Central memory CD8-positive, alpha-beta T cell (primary cell): ENCODE results near the gene TNKS1BP1.
A peak's percentile ranks its signal among the peaks of the same experiment; 100 is the strongest.
"Not testable (repeated sequence)": the region's sequence is repeated elsewhere in the genome, so short reads cannot be mapped to it uniquely, and the experiment has no call there.

Experiments used
- ATAC-seq: fragments of 150-1000 bp; cut with Tn5 transposase; replicated peaks from 2 replicates; pipeline ENCODE4 v1.10.0; 2022; ENCODE audit warnings: mild to moderate bottlenecking, moderate FRiP score, moderate number of reproducible peaks; ENCODE audit not compliant: poor library complexity, severe bottlenecking; ENCODE audit errors: extremely low read depth
- DNase-seq, 2 donors: peaks; one replicate each; pipeline ENCODE4 v3.0.0; 2021; ENCODE audit warnings: low spot score in 2 of 2
- H3K27ac Mint-ChIP-seq: one replicate; pipeline ENCODE4 v1.8.0; 2022; ENCODE audit warnings: low read depth, mild to moderate bottlenecking, moderate library complexity, mixed read lengths
- H3K27me3 Mint-ChIP-seq: one replicate; pipeline ENCODE4 v1.8.0; 2022; ENCODE audit warnings: mixed read lengths
- H3K36me3 Mint-ChIP-seq: one replicate; pipeline ENCODE4 v1.8.0; 2022; ENCODE audit warnings: mild to moderate bottlenecking, moderate library complexity, mixed read lengths; ENCODE audit not compliant: insufficient read depth
- H3K4me1 Mint-ChIP-seq: one replicate; pipeline ENCODE4 v1.8.0; 2022; ENCODE audit warnings: mixed read lengths
- H3K4me3 Mint-ChIP-seq: one replicate; pipeline ENCODE4 v1.8.0; 2022; ENCODE audit warnings: mild to moderate bottlenecking, moderate library complexity, mixed read lengths
- H3K9me3 Mint-ChIP-seq: one replicate; pipeline ENCODE4 v1.8.0; 2022; ENCODE audit warnings: mixed read lengths

Gene TNKS1BP1

GRCh38 chr11:57348636-57349313, 24.0 kb upstream of the TNKS1BP1 start:
- H3K27ac Mint-ChIP-seq = no peak overlapping the region
- H3K27me3 Mint-ChIP-seq = no peaks in the 10 kb centered on the region
- H3K36me3 Mint-ChIP-seq = no peaks in the 10 kb centered on the region
- DNase-seq (no peak), ATAC-seq (no peak)
- H3K9me3 Mint-ChIP-seq = no peaks in the 10 kb centered on the region
- H3K4me3 Mint-ChIP-seq = no peak overlapping the region
- H3K4me1 Mint-ChIP-seq = peaks cover 7% of the 10 kb centered on the region

- no peak for ATAC-seq
- no peaks in the 10 kb centered on the region for H3K9me3 Mint-ChIP-seq
- H3K36me3 Mint-ChIP-seq = no peaks in the 10 kb centered on the region
- DNase-seq = no peak
- no peaks in the 10 kb centered on the region for H3K27me3 Mint-ChIP-seq
- no peak overlapping the region for H3K27ac Mint-ChIP-seq
- H3K4me1 Mint-ChIP-seq = peaks cover 7% of the 10 kb centered on the region
- no peak overlapping the region for H3K4me3 Mint-ChIP-seq
Observed at GRCh38 chr11:57348052-57348451, 23.3 kb upstream of the TNKS1BP1 start.

GRCh38 chr11:57347336-57347735, 22.6 kb upstream of the TNKS1BP1 start:
- Mint-ChIP-seq H3K4me3 (no peak overlapping the region), H3K27ac (no peak overlapping the region), H3K27me3 (no peaks in the 10 kb centered on the region), H3K36me3 (no peaks in the 10 kb centered on the region), H3K4me1 (peaks cover 7% of the 10 kb centered on the region), H3K9me3 (no peaks in the 10 kb centered on the region)
- no peak for ATAC-seq
- no peak for DNase-seq

GRCh38 chr11:57345555-57346211, 20.9 kb upstream of the TNKS1BP1 start:
- ATAC-seq = peak; percentile 72
- DNase-seq = peak; percentile 25 to 48
- Mint-ChIP-seq H3K9me3 (no peaks in the 10 kb centered on the region), H3K27ac (no peak overlapping the region), H3K4me3 (no peak overlapping the region), H3K4me1 (peaks cover 7% of the 10 kb centered on the region), H3K36me3 (no peaks in the 10 kb centered on the region), H3K27me3 (no peaks in the 10 kb centered on the region)

- no peaks in the 10 kb centered on the region for H3K36me3 Mint-ChIP-seq
- no peak for DNase-seq
- H3K27ac Mint-ChIP-seq = no peak overlapping the region
- ATAC-seq = no peak
- H3K27me3 Mint-ChIP-seq = no peaks in the 10 kb centered on the region
- no peak overlapping the region for H3K4me3 Mint-ChIP-seq
- H3K4me1 Mint-ChIP-seq = peaks cover 7% of the 10 kb centered on the region
- H3K9me3 Mint-ChIP-seq = no peaks in the 10 kb centered on the region
Observed at GRCh38 chr11:57344826-57345225, 20.1 kb upstream of the TNKS1BP1 start.

- ATAC-seq = no peak
- H3K27ac Mint-ChIP-seq = no peak overlapping the region
- no peak for DNase-seq
- peaks cover 7% of the 10 kb centered on the region for H3K4me1 Mint-ChIP-seq
- H3K36me3 Mint-ChIP-seq = no peaks in the 10 kb centered on the region
- no peaks in the 10 kb centered on the region for H3K9me3 Mint-ChIP-seq
- H3K27me3 Mint-ChIP-seq = no peaks in the 10 kb centered on the region
- no peak overlapping the region for H3K4me3 Mint-ChIP-seq
Observed at GRCh38 chr11:57343825-57344224, 19.1 kb upstream of the TNKS1BP1 start.

GRCh38 chr11:57342702-57343101, 17.9 kb upstream of the TNKS1BP1 start:
- Mint-ChIP-seq H3K4me3 (no peak overlapping the region), H3K9me3 (no peaks in the 10 kb centered on the region), H3K27me3 (no peaks in the 10 kb centered on the region), H3K36me3 (no peaks in the 10 kb centered on the region), H3K27ac (no peak overlapping the region), H3K4me1 (peaks cover 7% of the 10 kb centered on the region)
- DNase-seq (no peak), ATAC-seq (no peak)

GRCh38 chr11:57341250-57341808, 16.6 kb upstream of the TNKS1BP1 start:
- no peak overlapping the region for H3K27ac Mint-ChIP-seq

GRCh38 chr11:57340039-57340615, 15.4 kb upstream of the TNKS1BP1 start:
- Mint-ChIP-seq H3K36me3 (peaks cover 8% of the 10 kb centered on the region), H3K9me3 (no peaks in the 10 kb centered on the region), H3K27me3 (no peaks in the 10 kb centered on the region), H3K4me1 (peaks cover 12% of the 10 kb centered on the region), H3K27ac (no peak overlapping the region), H3K4me3 (no peak overlapping the region)
- no peak for ATAC-seq
- DNase-seq = no peak

More at GRCh38 chr11:57341250-57341808, 16.6 kb upstream of the TNKS1BP1 start:
- peaks cover 10% of the 10 kb centered on the region for H3K4me1 Mint-ChIP-seq
- H3K27me3 Mint-ChIP-seq = no peaks in the 10 kb centered on the region
- H3K9me3 Mint-ChIP-seq = no peaks in the 10 kb centered on the region
- H3K4me3 Mint-ChIP-seq = no peak overlapping the region
- no peak for ATAC-seq
- DNase-seq = no peak
- H3K36me3 Mint-ChIP-seq = peaks cover 3% of the 10 kb centered on the region

GRCh38 chr11:57339328-57339727, 14.6 kb upstream of the TNKS1BP1 start:
- Mint-ChIP-seq H3K4me1 (peaks cover 20% of the 10 kb centered on the region), H3K27ac (no peak overlapping the region), H3K27me3 (no peaks in the 10 kb centered on the region), H3K9me3 (no peaks in the 10 kb centered on the region), H3K36me3 (peaks cover 9% of the 10 kb centered on the region), H3K4me3 (no peak overlapping the region)
- DNase-seq (no peak), ATAC-seq (no peak)

- Mint-ChIP-seq H3K9me3 (no peaks in the 10 kb centered on the region), H3K27ac (peak within 1 kb of the TSS; percentile 56), H3K36me3 (peaks cover 14% of the 10 kb centered on the region), H3K27me3 (no peaks in the 10 kb centered on the region), H3K4me1 (peaks cover 26% of the 10 kb centered on the region), H3K4me3 (no peak within 1 kb of the TSS)
- ATAC-seq = no peak
- no peak for DNase-seq
Observed at GRCh38 chr11:57338142-57338541, 13.4 kb upstream of the TNKS1BP1 start, which contains the start of gene P2RX3. P2RX3 (plus strand) TSS chr11:57338352; CDS start chr11:57338551, 199 bp downstream.

- Mint-ChIP-seq H3K27ac (peak overlapping the region; percentile 97), H3K4me3 (peak overlapping the region; percentile 84), H3K36me3 (peaks cover 20% of the 10 kb centered on the region), H3K4me1 (peaks cover 26% of the 10 kb centered on the region)
- H3K9me3 Mint-ChIP-seq, DNase-seq, ATAC-seq, H3K27me3 Mint-ChIP-seq: not testable (repeated sequence)
Observed at GRCh38 chr11:57336856-57337255, 12.1 kb upstream of the TNKS1BP1 start.
